Mesenchymal stem cell (in vitro differentiated cells and primary cell): ENCODE data around the gene KSR1.

ENCODE experiments used
- DNase-seq: peaks from one replicate; pipeline ENCODE4 v3.0.0-alpha.2; 2013
- H2AFZ ChIP-seq: one replicate; pipeline ENCODE4 v1.6.1; 2013; ENCODE audit warnings: low read depth, mild to moderate bottlenecking, control low read depth, inconsistent platforms, low read length, moderate library complexity
- H2AK5ac ChIP-seq: 2 replicates; pipeline ENCODE4 v1.6.1; 2013; ENCODE audit warnings: low read length, moderate library complexity, mild to moderate bottlenecking, inconsistent platforms; ENCODE audit not compliant: severe bottlenecking
- H2BK120ac ChIP-seq: one replicate; pipeline ENCODE4 v1.6.1; 2013; ENCODE audit warnings: low read depth, mild to moderate bottlenecking, inconsistent platforms, low read length, moderate library complexity
- H2BK12ac ChIP-seq, 2 experiments: one replicate each; pipeline ENCODE4 v1.6.1; 2013; ENCODE audit warnings: inconsistent platforms in 2 of 2, low read length in 2 of 2, mild to moderate bottlenecking in 2 of 2, moderate library complexity in 2 of 2, control low read depth in 1 of 2
- H2BK15ac ChIP-seq: one replicate; pipeline ENCODE4 v1.6.1; 2013; ENCODE audit warnings: mild to moderate bottlenecking, low read depth, inconsistent platforms; ENCODE audit not compliant: poor library complexity, severe bottlenecking
- H2BK5ac ChIP-seq: 2 replicates; pipeline ENCODE4 v1.6.1; 2013; ENCODE audit warnings: low read depth, mild to moderate bottlenecking, low read length, control low read depth, inconsistent platforms; ENCODE audit not compliant: poor library complexity, severe bottlenecking
- H3K14ac ChIP-seq, 2 experiments: one replicate each; pipeline ENCODE4 v1.6.1; 2013; ENCODE audit warnings: inconsistent platforms in 2 of 2, low read length in 2 of 2, control low read depth in 1 of 2, mild to moderate bottlenecking in 1 of 2, moderate library complexity in 1 of 2
- H3K18ac ChIP-seq, 2 experiments: one replicate each; pipeline ENCODE4 v1.6.1; 2013; ENCODE audit warnings: inconsistent platforms in 2 of 2, low read length in 2 of 2, control low read depth in 1 of 2, low read depth in 1 of 2, mild to moderate bottlenecking in 1 of 2
- H3K23ac ChIP-seq, 2 experiments: one replicate each; pipeline ENCODE4 v1.6.1; 2013; ENCODE audit warnings: inconsistent platforms in 2 of 2, low read length in 2 of 2, mild to moderate bottlenecking in 2 of 2, moderate library complexity in 2 of 2, control low read depth in 1 of 2
- H3K27ac ChIP-seq: 2 replicates; pipeline ENCODE4 v1.5.1; 2013; ENCODE audit warnings: mild to moderate bottlenecking, moderate library complexity, low read length, control low read depth, inconsistent platforms; ENCODE audit not compliant: poor library complexity, severe bottlenecking
- H3K27me3 ChIP-seq, 2 experiments: 2 replicates each; pipeline versions ENCODE4 v1.6.1 to v1.7.0; 2013; ENCODE audit warnings: low read length in 2 of 2, mild to moderate bottlenecking in 2 of 2, moderate library complexity in 2 of 2, control low read depth in 1 of 2, inconsistent platforms in 1 of 2; ENCODE audit not compliant: control insufficient read depth in 1 of 2, insufficient read depth in 1 of 2
- H3K36me3 ChIP-seq, 2 experiments: 2 replicates each; pipeline versions ENCODE4 v1.6.1 to v1.7.0; 2013; ENCODE audit warnings: low read length in 2 of 2, control low read depth in 1 of 2, inconsistent platforms in 1 of 2, low read depth in 1 of 2, mild to moderate bottlenecking in 1 of 2; ENCODE audit not compliant: insufficient read depth in 2 of 2, control insufficient read depth in 1 of 2
- H3K4ac ChIP-seq, 2 experiments: one replicate each; pipeline ENCODE4 v1.6.1; 2013; ENCODE audit warnings: inconsistent platforms in 2 of 2, low read length in 2 of 2, mild to moderate bottlenecking in 2 of 2, moderate library complexity in 2 of 2, control low read depth in 1 of 2, low read depth in 1 of 2
- H3K4me1 ChIP-seq: 2 replicates; pipeline ENCODE4 v1.6.1; 2013; ENCODE audit warnings: low read depth, low read length, control low read depth; ENCODE audit not compliant: control insufficient read depth, insufficient read depth
- H3K4me2 ChIP-seq: 2 replicates; pipeline ENCODE4 v1.6.1; 2013; ENCODE audit warnings: low read length, mild to moderate bottlenecking, inconsistent platforms; ENCODE audit not compliant: poor library complexity, severe bottlenecking
- H3K4me3 ChIP-seq, 2 experiments: 2 replicates each; pipeline versions ENCODE4 v1.5.1 to v1.7.0; 2013; ENCODE audit warnings: low read length in 2 of 2, mild to moderate bottlenecking in 2 of 2, control low read depth in 1 of 2, low read depth in 1 of 2; ENCODE audit not compliant: insufficient read depth in 1 of 2
- H3K79me1 ChIP-seq: replicated peaks from 2 replicates; pipeline ENCODE4 v1.6.1; 2013; ENCODE audit warnings: mild to moderate bottlenecking, control low read depth, low read length, inconsistent platforms; ENCODE audit not compliant: poor library complexity, severe bottlenecking
- H3K9ac ChIP-seq: 2 replicates; pipeline ENCODE4 v1.7.0; 2013; ENCODE audit warnings: mild to moderate bottlenecking, low read length, moderate library complexity
- H3K9me3 ChIP-seq: 2 replicates; pipeline ENCODE4 v1.7.0; 2013; ENCODE audit warnings: mild to moderate bottlenecking, low read length; ENCODE audit not compliant: control insufficient read depth
- H4K8ac ChIP-seq: one replicate; pipeline ENCODE4 v1.6.1; 2013; ENCODE audit warnings: inconsistent platforms, mild to moderate bottlenecking, low read length, moderate library complexity
- H4K91ac ChIP-seq: one replicate; pipeline ENCODE4 v1.6.1; 2013; ENCODE audit warnings: mild to moderate bottlenecking, low read length, inconsistent platforms
- WGBS: methylation state at CpG from one replicate; pipeline ENCODE4 v1.1.7; 2013; ENCODE audit warnings: mixed read lengths; 5-methylcytosine and 5-hydroxymethylcytosine counted together

The KSR1 gene

DNA sequence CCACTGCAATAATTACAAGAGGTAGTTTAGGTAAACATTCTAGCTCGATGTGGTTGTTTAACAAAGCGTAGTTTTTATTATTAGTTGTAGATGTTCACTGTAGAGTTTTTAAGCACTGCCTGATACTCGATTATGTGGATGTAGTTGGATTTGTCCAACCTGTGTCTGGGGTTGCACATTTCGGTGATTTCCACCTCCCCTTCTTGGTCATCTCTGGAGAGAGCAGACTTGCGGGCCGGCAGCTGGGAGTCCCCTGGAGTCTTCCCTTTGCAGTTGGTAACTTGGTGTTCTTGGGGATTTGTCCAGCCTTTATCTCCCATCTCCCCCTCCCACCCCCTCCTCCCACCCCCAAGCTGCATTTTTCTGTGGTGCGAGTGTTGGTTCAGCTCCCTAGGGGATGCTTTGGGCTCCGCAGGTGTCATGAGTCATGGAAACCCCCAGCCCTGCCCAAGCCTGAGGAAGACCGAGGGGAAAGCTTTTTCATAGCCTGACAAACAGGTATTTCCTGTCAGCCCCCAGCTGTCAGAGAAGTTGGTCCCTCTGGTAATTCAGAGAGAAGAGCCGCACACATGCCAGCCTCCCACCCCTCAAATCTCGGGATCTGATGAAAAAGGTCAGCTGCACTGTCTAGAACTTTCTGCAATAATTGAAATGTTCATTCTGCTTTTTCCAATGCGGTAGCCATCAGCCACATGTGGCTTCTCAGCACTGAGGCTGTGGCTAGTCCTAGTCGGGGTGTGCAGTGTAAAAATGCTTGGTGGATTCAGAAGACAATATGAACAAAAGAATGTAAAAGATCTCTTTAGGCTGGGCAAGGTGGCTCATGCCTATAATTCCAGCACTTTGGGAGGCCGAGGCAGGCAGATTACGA lies 50.3 kb downstream of the KSR1 start:
- no peak overlapping the region for H3K18ac ChIP-seq
- peak overlapping the region; percentile 3 for H2BK5ac ChIP-seq
- no peak overlapping the region for H3K4me3 ChIP-seq
- no peak for DNase-seq
- H3K36me3 ChIP-seq: peaks cover 0 to 8% of the 10 kb centered on the region in 2 experiments
- WGBS: 49% methylated on average over 12 of the region's 15 CpGs
- H3K14ac ChIP-seq: no peak overlapping the region
- peak overlapping the region; percentile 27 for H3K4me2 ChIP-seq
- H3K79me1 ChIP-seq: peaks cover 20% of the 10 kb centered on the region
- no peak overlapping the region for H2BK12ac ChIP-seq
- no peak overlapping the region for H4K91ac ChIP-seq
- no peak overlapping the region for H2AFZ ChIP-seq
- no peaks in the 10 kb centered on the region for H3K9me3 ChIP-seq
- no peak overlapping the region for H3K4ac ChIP-seq
- no peaks in the 10 kb centered on the region for H3K27me3 ChIP-seq
- peaks cover 44% of the 10 kb centered on the region for H3K4me1 ChIP-seq
- no peak overlapping the region for H2BK15ac ChIP-seq
- H3K9ac ChIP-seq: no peak overlapping the region
- peak overlapping the region; percentile 89 for H3K27ac ChIP-seq
- H3K23ac ChIP-seq: no peak overlapping the region
- no peak overlapping the region for H4K8ac ChIP-seq
- H2BK120ac ChIP-seq: no peak overlapping the region
- H2AK5ac ChIP-seq: peak overlapping the region; percentile 17

- 92% methylated on average over 10 of the region's 10 CpGs for WGBS
- peaks cover 23% of the 10 kb centered on the region for H3K79me1 ChIP-seq
- H3K27me3 ChIP-seq: no peaks in the 10 kb centered on the region
- H3K9ac ChIP-seq: no peak overlapping the region
- H3K4me3 ChIP-seq: no peak overlapping the region
- peak overlapping the region in 1 of 2 experiments; percentile 9 for H3K4ac ChIP-seq
- no peak overlapping the region for H3K18ac ChIP-seq
- no peak overlapping the region for H2AK5ac ChIP-seq
- H2BK120ac ChIP-seq: no peak overlapping the region
- no peak for DNase-seq
- peaks cover 0 to 3% of the 10 kb centered on the region in 2 experiments for H3K36me3 ChIP-seq
- H4K91ac ChIP-seq: no peak overlapping the region
- H3K14ac ChIP-seq: no peak overlapping the region
- no peak overlapping the region for H2AFZ ChIP-seq
- no peak overlapping the region for H2BK5ac ChIP-seq
- no peak overlapping the region for H3K27ac ChIP-seq
- H3K9me3 ChIP-seq: no peaks in the 10 kb centered on the region
- H3K4me1 ChIP-seq: peaks cover 9% of the 10 kb centered on the region
- no peak overlapping the region for H4K8ac ChIP-seq
- no peak overlapping the region for H2BK15ac ChIP-seq
- no peak overlapping the region for H3K4me2 ChIP-seq
- H2BK12ac ChIP-seq: no peak overlapping the region
- no peak overlapping the region for H3K23ac ChIP-seq
These were observed 55.1 kb downstream of the KSR1 start for GRCh38 chr17:27511168-27511883.

- no peak overlapping the region for H3K9ac ChIP-seq
- peak overlapping the region; percentile 54 for H2AK5ac ChIP-seq
- no peaks in the 10 kb centered on the region for H3K27me3 ChIP-seq
- H2BK12ac ChIP-seq: no peak overlapping the region
- H3K18ac ChIP-seq: peak overlapping the region in 1 of 2 experiments; percentile 29
- H4K8ac ChIP-seq: no peak overlapping the region
- H2BK120ac ChIP-seq: no peak overlapping the region
- no peak overlapping the region for H3K4me3 ChIP-seq
- H3K79me1 ChIP-seq: peaks cover 23% of the 10 kb centered on the region
- H4K91ac ChIP-seq: no peak overlapping the region
- no peak overlapping the region for H3K23ac ChIP-seq
- no peak overlapping the region for H3K4me2 ChIP-seq
- peaks cover 9% of the 10 kb centered on the region for H3K4me1 ChIP-seq
- no peak overlapping the region for H3K27ac ChIP-seq
- H2AFZ ChIP-seq: no peak overlapping the region
- H2BK5ac ChIP-seq: no peak overlapping the region
- H3K36me3 ChIP-seq: peaks cover 0 to 3% of the 10 kb centered on the region in 2 experiments
- no peak for DNase-seq
- no peaks in the 10 kb centered on the region for H3K9me3 ChIP-seq
- WGBS: 93% methylated on average over 1 of the region's 2 CpGs
- no peak overlapping the region for H3K14ac ChIP-seq
- H2BK15ac ChIP-seq: no peak overlapping the region
- no peak overlapping the region for H3K4ac ChIP-seq
These were observed 55.8 kb downstream of the KSR1 start for GRCh38 chr17:27512031-27512430.
